HK-2 (cell line): Measurements from ENCODE around the gene APOLD1.
"Not testable (repeated sequence)": the region's sequence is repeated elsewhere in the genome, so short reads cannot be mapped to it uniquely, and the experiment has no call there.

Experiments
- DNase-seq: peaks from one replicate; pipeline ENCODE4 v3.0.0-alpha.2; 2018; ENCODE audit not compliant: unreplicated experiment

The APOLD1 gene

DNA sequence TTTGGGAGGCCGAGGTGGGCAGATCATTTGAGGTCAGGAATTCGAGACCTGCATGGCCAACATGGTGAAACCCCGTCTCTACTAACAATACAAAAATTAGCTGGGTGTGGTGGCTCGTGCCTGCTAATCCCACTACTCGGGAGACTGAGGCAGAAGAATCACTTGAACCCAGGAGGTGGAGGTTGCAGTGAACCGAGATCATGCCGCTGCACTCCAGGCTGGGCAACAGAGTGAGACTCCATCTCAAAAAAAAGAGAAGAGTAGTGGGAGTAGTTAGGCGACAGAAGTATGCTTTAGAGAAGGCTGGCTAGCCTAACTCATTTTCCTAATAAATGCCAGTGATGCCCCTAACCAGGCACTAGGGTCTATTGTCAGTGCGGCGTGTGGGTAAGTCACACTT lies 54.0 kb downstream of the APOLD1 start:
- not testable (repeated sequence) for DNase-seq

DNA sequence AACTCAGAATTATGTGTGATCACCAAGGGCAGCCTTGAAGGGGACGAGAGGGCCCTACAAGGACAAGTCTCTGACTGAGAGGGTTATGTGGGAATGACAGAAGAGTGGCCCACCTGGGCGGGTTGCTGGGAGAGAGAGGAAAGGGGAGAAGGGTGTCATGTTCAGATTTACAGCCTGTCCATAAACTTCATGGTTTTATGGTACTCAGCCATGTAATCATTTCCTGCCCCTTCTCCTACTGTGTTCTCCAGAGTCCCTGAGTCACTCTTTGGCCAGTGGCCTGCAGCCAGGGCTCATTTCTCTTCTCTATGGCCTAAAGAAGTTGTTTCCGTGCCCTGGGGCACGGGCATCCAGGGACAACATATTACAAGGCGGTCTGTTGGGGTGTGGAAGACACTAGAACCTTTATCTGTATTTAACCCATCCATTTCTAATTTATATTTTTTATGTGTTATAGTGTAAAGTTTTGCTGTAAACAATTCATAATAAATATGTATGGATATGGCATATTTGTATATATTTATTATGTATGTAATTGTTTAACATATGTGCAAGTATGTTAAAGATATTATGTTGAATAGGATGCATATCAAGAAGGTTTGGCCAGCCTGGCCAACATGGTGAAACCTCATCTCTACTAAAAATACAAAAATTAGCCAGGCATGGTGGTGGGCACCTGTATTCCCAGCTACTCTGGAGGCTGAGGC lies 54.6 kb downstream of the APOLD1 start:
- peak; percentile 66 for DNase-seq

DNA sequence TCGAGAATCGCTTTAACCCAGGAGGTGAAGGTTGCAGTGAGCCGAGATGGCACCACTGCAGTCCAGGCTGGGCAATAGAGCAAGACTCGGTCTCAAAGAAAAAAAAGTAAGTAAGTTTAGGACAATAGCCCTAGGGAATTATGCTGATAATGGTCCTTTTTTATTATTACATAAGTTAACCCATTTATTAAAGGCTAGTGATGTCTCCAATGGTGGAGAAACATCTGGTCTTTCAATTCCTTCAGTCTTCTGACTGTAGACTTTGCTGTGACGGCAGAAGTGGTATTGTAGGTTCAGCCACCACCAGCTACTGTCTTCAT lies 55.1 kb downstream of the APOLD1 start:
- DNase-seq: no peak
